GM12878 (cell line): ENCODE data around the gene THTPA.

ENCODE experiments used
- BHLHE40 ChIP-seq, 2 experiments: fragments of 450-650 bp in 1 of 2; IDR thresholded peaks; 2 replicates each; pipeline ENCODE4 v1.6.1; 2011 to 2017; ENCODE audit warnings: low read depth in 2 of 2, borderline replicate concordance in 1 of 2, improper control_type of control experiment in 1 of 2, low read length in 1 of 2, mild to moderate bottlenecking in 1 of 2
- CTCF ChIP-seq, 3 experiments: IDR thresholded peaks in 2 of 3; conservative IDR thresholded peaks in 1 of 3; 2 replicates each; pipeline ENCODE4 v1.5.1; 2011; ENCODE audit warnings: low read depth in 3 of 3, low read length in 3 of 3, mild to moderate bottlenecking in 3 of 3, control low read depth in 2 of 3, moderate library complexity in 2 of 3, inconsistent platforms in 1 of 3, mixed read lengths in 1 of 3; ENCODE audit not compliant: control insufficient read depth in 2 of 3, insufficient read depth in 1 of 3; ENCODE audit errors: extremely low read depth in 1 of 3
- ESRRA ChIP-seq: IDR thresholded peaks from 2 replicates; pipeline ENCODE4 v1.6.1; 2012; ENCODE audit warnings: mild to moderate bottlenecking, low read length, improper control_type of control experiment
- POLR2AphosphoS5 ChIP-seq: IDR thresholded peaks from 2 replicates; pipeline ENCODE4 v1.6.1; 2011; ENCODE audit warnings: mild to moderate bottlenecking, low read length, inconsistent platforms
- RAD21 ChIP-seq: IDR thresholded peaks from 2 replicates; pipeline ENCODE4 v1.6.1; 2011; ENCODE audit warnings: mild to moderate bottlenecking, low read depth, low read length, moderate library complexity; ENCODE audit not compliant: insufficient read depth
- RFX5 ChIP-seq: IDR thresholded peaks from 2 replicates; pipeline ENCODE4 v1.6.1; 2011; ENCODE audit warnings: low read depth, low read length, improper control_type of control experiment
- TAF1 ChIP-seq: IDR thresholded peaks from 2 replicates; pipeline ENCODE4 v1.6.1; 2011; ENCODE audit warnings: mild to moderate bottlenecking, low read depth, low read length, borderline replicate concordance
- ZBTB33 ChIP-seq: fragments of 450-650 bp; IDR thresholded peaks from 2 replicates; pipeline ENCODE4 v1.6.1; 2017; ENCODE audit warnings: mild to moderate bottlenecking

- TF ChIP-seq CTCF (IDR thresholded peaks at IDR 0.05 in 2 of 3, conservative IDR thresholded peaks at IDR 0.05 in 1 of 3; ENCODE audit: control insufficient read depth in 2 of 3, extremely low read depth in 1 of 3, insufficient read depth in 1 of 3, low read depth in 3 of 3, low read length in 3 of 3) (no peak), ZBTB33 (no peak), ESRRA (no peak), BHLHE40 (IDR thresholded peaks at IDR 0.05; ENCODE audit: borderline replicate concordance in 1 of 2, low read depth in 2 of 2, low read length in 1 of 2) (no peak), TAF1 (no peak), POLR2AphosphoS5 (no peak), RFX5 (no peak), RAD21 (no peak)
These were observed 14.9 kb downstream of the THTPA start for GRCh38 chr14:23570806-23571483.
